DMS 273 treated with DMSO at 0.1 percent for 48 hours (cell line): ENCODE data around the gene TRERF1.

Experiments
- DNase-seq: peaks from one replicate; lab custom pipeline; 2025; lab: John Stamatoyannopoulos, UW

The TRERF1 gene

GRCh38 chr6:42271834-42272805 lies 179.6 kb downstream of the TRERF1 start:
- DNase-seq = no peak

- no peak for DNase-seq
Observed at GRCh38 chr6:42269974-42270510, 181.7 kb downstream of the TRERF1 start.

- no peak for DNase-seq
Observed at GRCh38 chr6:42269553-42269952, 182.2 kb downstream of the TRERF1 start.

DNA sequence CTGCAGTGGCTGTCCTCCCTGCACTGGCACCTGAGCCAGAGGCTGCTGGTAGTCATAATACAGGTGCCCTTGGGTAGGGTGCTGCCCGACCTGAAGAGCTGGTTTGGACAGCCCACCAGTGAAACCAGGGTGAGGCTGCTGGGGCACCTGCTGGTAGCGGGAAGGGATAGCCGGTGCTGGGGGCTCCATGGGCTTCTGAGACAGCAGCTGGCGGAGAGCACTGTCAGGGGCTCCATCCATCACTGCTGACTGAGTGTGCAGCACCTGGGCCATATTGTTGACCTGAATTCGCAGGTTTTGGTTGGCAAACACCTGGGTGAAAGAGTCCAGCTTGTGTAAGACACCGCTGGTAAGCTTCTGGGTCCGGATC lies 182.9 kb downstream of the TRERF1 start:
- no peak for DNase-seq

- DNase-seq = no peak
Observed at GRCh38 chr6:42268016-42268834, 183.5 kb downstream of the TRERF1 start.

DNA sequence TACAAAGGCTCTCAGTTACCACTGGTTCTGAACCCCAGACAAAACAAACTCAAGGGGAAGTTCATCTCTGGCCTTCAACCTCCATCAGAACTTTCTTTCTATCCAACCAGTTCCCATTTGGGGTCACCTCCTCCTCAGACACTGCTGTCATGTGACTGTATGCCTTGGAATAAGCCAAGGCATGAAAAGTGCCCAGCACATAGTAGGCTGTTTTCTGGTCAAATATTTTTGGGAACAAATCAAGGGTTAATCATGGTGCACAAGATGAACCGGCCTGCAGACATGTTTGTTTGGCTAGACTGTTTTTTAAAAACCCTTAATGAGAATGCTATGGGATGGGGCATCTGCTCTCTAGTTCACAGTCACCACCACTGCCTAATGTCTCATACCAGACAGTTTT lies 185.2 kb downstream of the TRERF1 start:
- DNase-seq = no peak

GRCh38 chr6:42264852-42265390 lies 186.8 kb downstream of the TRERF1 start:
- DNase-seq = no peak

DNA sequence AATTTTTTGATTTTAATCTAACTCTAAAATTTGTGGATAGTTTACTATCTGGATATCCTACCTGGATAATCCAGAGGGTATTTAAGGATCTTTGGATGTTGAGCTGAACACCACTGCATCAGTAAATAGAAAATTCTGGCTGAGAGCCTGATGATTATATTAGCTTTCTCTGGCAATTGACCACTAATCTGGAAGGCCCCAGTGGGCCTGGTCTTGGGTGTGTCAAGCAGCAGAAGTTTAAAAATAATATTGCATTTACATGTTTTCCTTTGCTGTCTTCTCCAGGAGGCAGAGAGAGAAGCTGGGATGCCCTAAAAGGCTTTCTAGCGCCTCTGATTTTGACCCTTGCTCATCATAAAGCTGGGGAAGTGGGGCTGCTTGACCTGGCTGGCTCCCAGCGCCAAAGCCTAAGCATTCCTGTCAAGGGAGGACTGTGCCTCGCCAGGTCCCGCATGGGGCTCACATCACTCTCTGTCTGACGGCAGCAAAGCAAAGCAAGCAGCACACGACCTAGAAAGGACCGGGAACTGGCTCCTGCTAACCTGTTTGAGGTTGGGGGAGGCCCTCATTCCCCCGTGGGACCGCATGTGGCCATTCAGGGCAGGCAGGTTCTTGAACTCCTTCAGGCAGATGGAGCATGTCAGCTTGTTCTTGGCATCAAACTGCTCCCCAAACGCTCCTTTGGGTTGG lies 187.4 kb downstream of the TRERF1 start:
- DNase-seq = no peak

GRCh38 chr6:42263165-42263728 lies 188.5 kb downstream of the TRERF1 start:
- no peak for DNase-seq

- no peak for DNase-seq
Observed at GRCh38 chr6:42260972-42261371, 190.8 kb downstream of the TRERF1 start.

DNA sequence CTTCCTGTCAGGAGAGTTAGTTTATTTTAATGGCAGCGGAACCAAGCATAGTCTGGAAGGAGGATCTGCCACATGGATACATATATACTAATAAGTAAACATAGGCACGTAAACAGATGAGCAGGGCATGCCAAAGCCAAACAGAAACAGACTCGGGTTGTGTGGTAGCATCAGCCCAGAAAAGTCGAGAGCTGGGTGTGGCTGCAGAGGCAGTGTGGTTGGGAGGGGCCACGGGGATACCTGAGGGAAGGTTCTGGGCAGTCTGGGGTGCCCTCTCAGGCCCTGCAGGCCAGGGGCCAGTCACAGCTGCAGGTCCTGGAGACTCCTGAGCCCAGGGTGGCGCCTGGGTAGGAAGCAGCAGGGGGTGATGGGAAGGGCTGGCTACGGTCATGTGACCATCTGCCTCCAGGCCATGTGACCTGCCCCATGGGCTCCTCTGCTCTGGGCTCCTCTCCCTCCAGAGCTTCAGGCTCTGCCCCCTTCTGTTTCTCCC lies 191.3 kb downstream of the TRERF1 start:
- DNase-seq = no peak

DNA sequence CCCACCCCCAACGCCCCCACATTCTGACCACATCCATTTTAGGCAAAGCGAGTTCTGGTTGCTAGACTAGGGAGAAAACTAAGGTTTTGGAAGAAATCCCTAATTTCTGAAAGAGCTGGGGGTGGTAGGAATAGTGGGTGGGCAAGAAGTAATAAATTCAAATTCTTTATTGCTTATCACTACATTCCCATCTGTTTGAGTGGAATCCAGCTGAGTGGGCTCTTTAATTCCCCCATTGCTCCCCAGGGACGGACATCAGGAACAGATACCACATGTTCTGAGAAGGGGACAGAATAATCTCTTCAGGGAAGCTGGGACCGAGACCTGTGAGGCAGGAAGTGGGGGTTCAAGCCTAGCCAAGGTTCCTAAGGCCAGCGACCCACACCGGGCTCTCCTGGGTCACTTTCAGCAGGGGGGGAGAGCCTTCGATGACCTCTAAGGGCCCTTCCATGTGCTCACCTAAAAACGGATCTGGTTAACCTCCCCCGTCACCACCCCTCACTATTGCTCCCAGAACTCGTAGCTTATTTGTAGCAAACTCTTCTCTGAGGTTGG lies 191.8 kb downstream of the TRERF1 start:
- no peak for DNase-seq

DNA sequence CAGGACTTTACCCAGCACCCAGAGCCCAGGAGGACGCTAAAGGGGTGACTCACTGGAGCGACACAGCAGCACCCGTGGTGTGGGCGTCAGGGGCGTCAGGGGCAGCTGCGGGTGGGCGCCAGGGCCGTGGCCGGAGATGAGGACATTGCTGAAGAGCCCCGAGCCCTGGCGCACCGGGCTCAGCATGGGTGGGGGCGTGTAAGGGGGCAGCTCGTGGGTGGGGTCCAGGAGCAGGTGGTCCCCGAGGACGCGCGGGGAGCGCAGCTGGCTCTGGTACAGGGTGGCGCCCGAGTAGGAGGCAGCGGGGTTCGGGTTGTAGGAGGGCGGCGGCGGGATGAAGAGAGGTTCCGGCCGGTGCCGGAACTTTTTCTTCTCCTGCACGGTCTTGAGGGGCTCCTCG lies 192.4 kb downstream of the TRERF1 start:
- no peak for DNase-seq

DNA sequence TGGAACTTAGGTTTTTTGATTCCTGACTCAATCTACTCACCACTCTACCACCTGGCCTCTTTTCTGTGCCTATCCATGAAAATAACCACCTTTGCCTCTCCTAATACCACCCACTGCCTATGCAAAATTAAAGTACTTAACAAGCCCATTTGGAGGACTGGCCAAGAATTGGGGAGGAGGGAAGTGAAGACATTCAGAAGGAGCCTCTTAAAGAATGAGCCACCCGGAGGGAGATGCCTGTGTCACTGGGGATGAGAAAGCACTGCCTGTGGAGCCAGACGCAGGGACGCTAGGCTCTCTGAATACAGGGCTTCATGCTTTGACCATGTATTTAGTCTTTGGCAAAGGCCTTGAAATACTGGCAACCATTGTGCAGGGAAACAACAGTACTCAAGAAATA lies 194.1 kb downstream of the TRERF1 start:
- no peak for DNase-seq

- no peak for DNase-seq
Observed at GRCh38 chr6:42257063-42257462, 194.7 kb downstream of the TRERF1 start.

GRCh38 chr6:42255050-42255449 lies 196.7 kb downstream of the TRERF1 start:
- no peak for DNase-seq

DNA sequence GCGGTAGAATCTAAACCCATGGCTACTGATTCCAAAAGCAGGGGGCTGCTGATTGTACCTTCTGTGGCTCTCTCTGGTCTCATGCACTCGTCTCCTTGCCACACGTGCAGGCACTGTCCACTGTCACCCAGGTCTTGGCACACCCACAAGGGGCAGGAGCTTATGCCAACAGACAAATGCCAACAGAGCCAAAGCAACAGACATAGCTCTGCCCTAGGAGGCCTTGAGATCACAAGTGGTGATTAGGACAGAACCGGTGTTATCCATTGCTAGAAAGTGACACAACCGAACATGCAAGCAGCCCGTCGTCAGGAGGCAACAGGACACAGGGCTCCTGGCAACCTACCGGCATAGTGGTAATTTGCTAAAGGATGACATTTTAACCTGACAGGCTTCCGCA lies 197.2 kb downstream of the TRERF1 start:
- DNase-seq = no peak

DNA sequence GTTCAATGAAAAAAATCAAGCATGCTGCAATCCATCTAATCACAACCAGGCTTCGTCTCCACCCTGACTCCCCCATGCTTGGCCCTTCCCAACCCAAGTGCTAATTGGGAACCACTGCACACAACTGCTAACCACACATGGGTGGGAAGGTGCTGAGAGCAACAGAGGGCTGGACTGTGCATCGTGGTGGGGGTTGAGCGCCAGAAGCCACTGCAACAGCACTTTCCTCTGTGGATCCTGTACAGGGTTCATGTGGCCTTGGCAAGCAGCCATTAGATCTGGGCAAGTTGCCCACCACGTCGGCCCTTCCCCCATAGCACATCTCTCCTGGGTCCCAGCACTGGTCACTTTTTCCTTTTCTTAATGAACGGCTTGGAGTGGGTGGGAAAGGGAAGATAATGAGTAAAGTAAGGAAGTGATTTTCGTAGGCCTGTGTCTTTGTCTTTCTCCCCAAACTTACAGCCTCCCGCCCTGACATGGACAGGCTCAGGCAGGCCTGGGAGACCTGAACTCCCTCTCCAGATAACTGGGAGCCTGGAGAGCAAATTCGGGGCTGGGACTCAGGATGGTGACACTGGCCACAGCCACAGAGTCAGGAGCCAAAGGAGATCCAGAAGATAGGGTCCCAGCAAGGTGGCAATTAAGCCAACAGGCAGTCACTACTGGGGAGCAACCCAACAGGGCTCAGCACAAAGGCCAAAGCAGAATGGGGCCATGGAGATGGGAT lies 199.7 kb downstream of the TRERF1 start:
- no peak for DNase-seq

DNA sequence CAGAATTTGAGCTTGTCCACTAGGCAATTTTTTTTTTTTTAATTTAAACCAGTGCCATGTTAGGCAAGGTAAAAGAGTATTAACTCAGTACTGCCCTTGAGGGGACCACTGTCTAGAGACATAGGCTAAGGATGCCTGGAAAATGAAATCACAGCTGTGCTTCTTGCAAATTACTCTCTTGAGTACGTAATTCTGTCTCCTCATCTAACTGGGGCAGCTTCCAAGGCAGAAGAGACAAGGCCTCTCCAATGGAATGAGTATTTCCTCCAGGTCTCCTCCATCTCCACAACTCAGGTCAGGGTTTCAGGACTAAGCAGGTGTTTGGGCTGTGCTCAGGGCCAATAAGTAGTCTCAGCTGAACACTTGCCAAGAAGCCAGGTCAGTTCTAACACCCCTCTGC lies 200.2 kb downstream of the TRERF1 start:
- no peak for DNase-seq

DNA sequence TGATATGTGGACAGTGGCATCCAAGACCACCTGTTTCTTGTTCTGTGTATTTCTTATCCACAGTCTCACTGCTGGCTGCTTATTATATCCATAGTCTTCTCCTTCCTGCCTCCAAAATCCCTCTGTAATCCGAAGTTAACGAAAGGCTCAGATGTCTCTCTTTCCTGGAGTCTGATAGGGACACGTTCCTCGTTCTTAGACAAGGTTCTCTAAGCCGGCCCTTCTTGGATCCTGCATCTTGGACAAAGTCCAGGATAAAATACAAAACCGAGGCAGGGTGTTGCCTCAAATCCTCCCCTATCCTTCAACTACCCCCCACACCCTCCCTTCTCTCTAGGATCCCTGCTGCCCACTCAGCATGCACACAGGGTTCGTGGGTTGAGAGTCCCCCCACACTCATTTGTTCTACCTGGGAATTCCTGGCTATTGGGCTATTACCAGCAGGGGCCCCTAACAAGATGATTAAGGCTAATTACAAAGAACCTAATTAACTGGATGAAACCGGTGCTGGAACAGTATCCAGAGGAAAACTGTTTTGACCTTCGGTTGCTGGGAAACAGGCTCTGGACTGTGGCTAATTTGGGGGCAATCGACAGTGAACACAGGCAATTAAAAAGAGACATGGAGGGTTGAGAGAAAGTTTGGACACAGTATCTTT lies 201.3 kb downstream of the TRERF1 start:
- DNase-seq = no peak
